NCI-H2107 treated with DMSO at 0.1 percent for 48 hours (cell line): ENCODE measurements around the gene KCNAB1.
"Not testable (repeated sequence)": the region's sequence is repeated elsewhere in the genome, so short reads cannot be mapped to it uniquely, and the experiment has no call there.

ENCODE experiments used
- DNase-seq: peaks from one replicate; lab custom pipeline; 2025; ENCODE audit not compliant: unreplicated experiment; lab: John Stamatoyannopoulos, UW

Gene KCNAB1

GRCh38 chr3:156259896-156260295 is 139.5 kb downstream of the KCNAB1 start:
- no peak for DNase-seq

GRCh38 chr3:156260331-156260730 is 140.0 kb downstream of the KCNAB1 start:
- DNase-seq: no peak

DNA sequence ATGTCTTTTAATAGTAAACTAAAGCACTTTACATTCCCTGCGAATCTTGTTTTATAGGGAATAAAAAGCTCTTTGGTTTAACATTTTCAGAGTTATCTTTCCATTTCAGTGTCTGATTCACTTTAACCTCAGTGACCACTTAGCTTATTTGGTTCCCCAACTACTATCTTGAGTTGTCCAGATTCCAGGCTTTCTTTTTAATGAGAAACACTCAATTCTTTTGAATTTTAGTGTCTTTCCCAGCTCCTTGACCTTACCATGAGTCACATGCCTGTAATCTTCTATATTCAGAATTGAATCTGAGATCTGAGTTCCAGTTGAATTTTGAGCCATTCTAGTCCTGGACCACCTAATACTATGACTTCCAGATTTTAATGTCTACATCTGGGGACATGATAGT is 144.4 kb downstream of the KCNAB1 start:
- no peak for DNase-seq

DNA sequence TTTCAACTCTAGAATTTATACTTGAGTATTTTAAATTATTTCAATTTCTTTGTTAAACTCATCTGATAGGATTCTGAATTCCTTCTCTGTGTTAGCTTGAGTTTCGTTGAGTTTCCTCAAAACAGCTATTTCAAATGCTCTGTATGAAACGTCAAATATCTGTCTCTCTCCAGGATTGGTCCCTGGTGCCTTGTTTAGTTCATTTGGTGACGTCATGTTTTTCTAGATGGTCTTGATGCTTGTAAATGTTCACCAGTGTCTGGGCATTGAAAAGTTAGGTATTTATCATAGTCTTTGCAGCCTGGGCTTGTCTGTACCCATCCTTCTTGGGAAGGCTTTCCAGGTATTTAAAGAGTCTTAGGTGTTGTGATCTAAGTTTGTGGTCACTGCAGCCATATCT is 151.1 kb downstream of the KCNAB1 start:
- DNase-seq: no peak

GRCh38 chr3:156271995-156272719 is 151.8 kb downstream of the KCNAB1 start:
- DNase-seq: no peak

DNA sequence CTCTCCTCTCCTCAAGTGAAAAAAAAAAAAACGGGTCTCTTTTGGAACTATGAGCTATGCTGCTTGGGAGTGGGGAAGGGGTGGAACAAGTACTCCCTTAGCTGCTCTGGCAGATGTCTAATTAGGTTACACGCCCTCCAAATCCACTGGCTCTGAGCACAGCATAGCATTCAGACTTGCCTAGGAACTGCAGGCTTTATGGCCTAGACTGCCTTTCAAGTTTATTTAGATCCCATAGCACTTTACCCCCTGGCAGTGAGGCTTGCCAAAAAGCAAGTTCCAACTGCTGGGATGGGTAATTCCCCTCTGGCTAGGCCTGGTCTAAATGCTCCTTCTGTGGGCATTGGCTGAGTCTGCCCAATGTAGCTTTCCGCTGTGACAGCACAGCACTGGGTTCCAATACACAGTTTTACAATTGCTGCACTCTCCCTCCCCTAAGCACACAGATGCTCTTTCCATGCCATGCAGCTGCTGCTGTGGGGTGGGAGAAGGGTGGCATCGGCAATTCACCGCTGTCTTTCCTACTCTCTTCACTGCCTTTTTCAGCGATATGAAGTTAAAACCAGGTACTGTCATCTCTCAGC is 152.8 kb downstream of the KCNAB1 start:
- no peak for DNase-seq

DNA sequence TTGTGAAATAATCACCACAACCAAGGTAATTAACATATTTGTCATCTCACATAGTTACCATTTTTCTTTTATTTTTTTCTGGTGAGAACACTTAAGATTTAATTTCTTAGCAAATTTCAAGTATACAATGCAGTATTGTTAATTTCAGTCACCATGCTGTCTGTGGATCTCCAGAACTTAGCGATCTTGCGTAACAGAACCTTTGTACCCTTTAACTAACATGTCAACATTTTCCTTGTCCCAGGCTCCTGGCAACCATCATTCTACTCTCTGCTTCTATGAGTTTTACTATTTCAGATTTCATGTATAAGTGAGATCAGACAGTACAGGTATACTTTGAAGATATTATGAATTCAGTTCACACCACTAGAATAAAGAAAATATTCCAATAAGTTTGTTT is 154.4 kb downstream of the KCNAB1 start:
- no peak for DNase-seq

- DNase-seq: not testable (repeated sequence)
Measured at GRCh38 chr3:156284637-156285036, 164.3 kb downstream of the KCNAB1 start.

- DNase-seq: no peak
Measured at GRCh38 chr3:156285626-156286025, 165.2 kb downstream of the KCNAB1 start.

GRCh38 chr3:156290924-156291271 is 170.5 kb downstream of the KCNAB1 start:
- DNase-seq: no peak

DNA sequence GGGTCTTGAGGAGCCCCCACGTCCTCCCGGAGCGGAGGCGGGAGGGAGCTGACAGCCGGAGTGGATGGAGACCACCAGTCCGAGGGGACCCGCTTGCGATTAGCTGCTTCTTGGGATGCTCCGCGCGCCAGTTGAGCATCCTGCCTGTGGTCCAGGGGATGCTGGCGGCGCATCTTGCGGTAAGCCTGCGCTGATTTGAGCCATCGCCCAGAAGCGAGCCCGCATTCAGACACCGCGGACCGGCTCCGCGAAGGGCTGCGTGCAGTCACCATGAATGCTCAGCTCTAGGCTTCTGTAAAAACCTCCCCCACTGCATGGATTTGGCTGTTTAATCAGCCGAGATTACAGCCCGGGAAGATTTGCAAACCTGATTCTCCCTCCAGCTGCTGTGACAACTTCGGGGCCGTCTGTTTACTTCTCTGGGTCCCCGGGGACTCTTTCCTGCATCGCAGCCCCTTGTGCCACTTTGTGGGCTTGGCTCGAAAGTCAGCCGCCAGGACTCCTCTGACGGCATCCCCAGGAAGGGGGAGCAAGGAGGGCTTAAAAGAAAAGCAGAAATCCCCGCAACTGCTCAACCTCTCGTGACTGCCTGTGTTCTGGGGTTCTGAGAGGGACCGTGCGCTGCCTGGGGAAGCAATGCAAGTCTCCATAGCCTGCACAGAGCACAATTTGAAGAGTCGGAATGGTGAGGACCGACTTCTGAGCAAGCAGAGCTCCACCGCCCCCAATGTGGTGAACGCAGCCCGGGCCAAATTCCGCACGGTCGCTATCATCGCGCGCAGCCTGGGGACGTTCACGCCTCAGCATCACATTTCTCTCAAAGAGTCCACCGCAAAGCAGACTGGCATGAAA is 171.1 kb downstream of the KCNAB1 start:
- no peak for DNase-seq

DNA sequence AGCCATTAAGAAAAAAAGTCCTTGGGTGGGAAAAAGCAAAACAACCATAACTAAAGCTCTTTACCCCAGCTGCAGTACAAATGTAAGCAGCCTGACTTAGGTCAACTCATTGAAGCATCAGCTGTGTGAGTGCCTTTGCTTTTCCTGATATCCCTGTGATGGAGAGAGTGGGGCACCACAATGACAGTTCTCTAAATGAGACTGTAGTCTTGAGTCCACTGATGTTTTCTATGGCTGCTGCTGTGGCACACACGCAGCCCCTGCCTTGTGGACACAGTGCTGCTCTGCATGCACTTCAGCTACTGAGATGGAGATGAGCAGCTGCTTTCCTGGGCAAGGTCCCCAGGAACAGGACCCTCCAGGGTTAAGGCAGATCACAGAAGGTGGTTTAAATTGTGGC is 173.2 kb downstream of the KCNAB1 start:
- no peak for DNase-seq

DNA sequence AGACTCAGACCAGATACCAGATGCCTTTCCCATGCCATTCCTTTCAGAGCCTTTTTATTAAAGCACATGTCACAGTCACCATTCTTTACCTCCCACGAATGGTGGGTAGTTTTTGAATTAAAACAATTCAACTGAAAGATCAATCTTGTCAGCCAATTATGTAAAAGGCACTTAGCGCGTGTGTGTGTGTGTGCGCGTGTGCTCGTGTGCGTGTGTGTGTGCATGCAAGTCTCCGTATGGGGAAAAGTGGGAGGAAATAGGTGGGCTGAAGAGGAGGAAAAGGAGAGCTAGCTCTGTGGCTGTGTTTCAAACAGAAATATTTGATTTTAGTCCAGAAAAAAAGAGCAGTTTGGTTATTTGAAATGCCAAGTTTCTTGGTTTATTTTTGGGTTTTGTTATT is 177.2 kb downstream of the KCNAB1 start:
- no peak for DNase-seq

DNA sequence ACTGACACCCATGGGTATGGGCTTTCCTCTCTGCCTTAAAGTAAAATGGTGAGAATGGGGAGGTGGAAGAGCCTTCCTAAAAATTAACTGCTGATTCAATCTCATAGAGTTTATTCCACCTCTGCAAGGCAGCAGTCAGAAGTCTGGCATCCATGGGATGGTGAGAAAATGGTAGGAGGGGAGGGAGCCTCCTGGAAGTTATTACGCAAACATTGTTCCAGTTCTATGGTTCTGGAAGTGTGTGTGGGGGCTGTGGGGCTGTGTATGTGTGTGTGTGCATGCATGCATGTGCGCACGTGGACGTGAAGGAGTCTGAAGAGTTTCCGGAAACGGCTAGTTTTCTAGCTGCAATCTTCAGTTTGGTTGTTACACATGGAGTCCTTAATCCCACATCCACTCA is 177.6 kb downstream of the KCNAB1 start:
- no peak for DNase-seq

DNA sequence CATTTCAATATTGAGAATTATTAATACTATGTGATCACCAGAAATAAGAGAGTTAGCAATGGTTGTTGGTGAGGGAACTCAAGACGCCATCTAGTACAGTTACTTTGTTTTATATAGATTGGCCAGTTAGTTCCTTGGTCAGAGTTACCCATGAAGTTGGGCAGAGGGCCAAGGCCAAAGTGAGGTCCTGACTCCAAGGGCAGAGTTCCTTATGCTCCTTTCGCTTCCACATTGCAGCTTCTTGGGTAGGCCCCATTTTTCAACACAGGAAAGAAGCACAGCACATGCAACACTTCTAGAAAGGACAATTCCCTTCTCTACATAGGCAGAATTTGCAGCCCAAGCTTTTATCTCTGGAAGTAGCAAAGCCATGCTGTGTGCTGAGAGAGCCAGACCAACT is 178.6 kb downstream of the KCNAB1 start:
- DNase-seq: no peak

GRCh38 chr3:156299569-156299968 is 179.2 kb downstream of the KCNAB1 start:
- DNase-seq: no peak

GRCh38 chr3:156300371-156300770 is 180.0 kb downstream of the KCNAB1 start:
- no peak for DNase-seq

GRCh38 chr3:156300929-156301840 is 180.8 kb downstream of the KCNAB1 start:
- DNase-seq: no peak

GRCh38 chr3:156303001-156303707 is 182.8 kb downstream of the KCNAB1 start:
- DNase-seq: no peak

DNA sequence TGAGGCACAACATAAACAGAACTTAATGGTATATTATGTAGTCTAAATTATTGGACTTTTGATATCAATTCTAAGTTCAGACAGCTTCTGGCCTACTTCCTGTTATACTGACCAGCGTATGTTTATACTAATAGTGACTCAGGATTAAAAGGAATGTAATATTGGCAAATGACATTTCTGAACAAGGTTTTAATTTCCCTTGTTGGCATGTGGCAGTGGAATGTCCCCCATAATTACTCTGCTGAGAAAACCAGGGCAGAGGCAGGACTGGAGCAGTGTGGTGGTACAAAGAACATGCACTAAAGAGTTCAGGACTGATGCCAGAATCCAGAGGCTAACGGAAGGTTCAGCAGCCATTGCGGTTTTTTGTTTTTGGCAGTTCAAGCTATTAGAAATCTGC is 184.0 kb downstream of the KCNAB1 start:
- no peak for DNase-seq

DNA sequence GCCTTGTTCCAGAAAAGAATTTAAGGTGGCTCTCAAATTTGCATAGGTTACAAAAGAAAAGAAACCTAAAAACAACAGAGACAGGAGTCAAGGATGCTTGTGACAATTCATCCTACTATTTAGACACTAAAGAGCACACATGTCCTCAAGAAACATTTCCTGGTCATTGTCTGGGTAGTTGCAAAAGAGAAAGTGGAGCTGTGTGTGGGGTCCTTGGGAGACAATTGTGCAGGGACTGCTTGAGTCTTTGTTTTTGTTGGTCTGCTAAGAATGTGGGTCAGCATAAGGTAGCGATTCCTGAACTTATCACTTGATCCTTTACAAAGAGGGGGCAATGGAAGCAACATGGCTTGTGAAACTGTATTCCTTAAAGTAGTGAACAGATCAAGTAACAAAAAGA is 185.3 kb downstream of the KCNAB1 start:
- no peak for DNase-seq
